Breast epithelium (tissue), 4 donors: ENCODE measurements around the gene TAS2R46. TPM values are rescaled to one million over a fixed set of nuclear protein-coding genes. Genes with fewer than 3 reads are reported as not detected.
"Not testable (repeated sequence)": the region's sequence is repeated elsewhere in the genome, so short reads cannot be mapped to it uniquely, and the experiment has no call there.

Experiments used
- DNase-seq, 2 donors: peaks; one replicate each; pipeline ENCODE4 v3.0.0-alpha.2; 2019; ENCODE audit warnings: low spot score in 2 of 2
- H3K27ac ChIP-seq, 2 donors: fragments of 200-600 bp; sonication (generic) in 1 of 2; one replicate each; pipeline ENCODE4 v1.5.1; 2016 to 2019; ENCODE audit warnings: mild to moderate bottlenecking in 1 of 2
- H3K27me3 ChIP-seq, 2 donors: fragments of 200-600 bp; sonication (generic) in 1 of 2; one replicate each; pipeline versions ENCODE4 v1.5.1 to v1.6.0; 2017 to 2019; ENCODE audit warnings: control low read depth in 1 of 2, mild to moderate bottlenecking in 1 of 2
- H3K36me3 ChIP-seq: fragments of 200-600 bp; one replicate; pipeline ENCODE4 v1.5.1; 2019
- H3K4me1 ChIP-seq, 2 donors: fragments of 200-600 bp; sonication (generic); one replicate each; pipeline ENCODE4 v1.5.1; 2016 to 2019; ENCODE audit warnings: control low read depth in 1 of 2
- H3K4me3 ChIP-seq, 3 donors: fragments of 200-600 bp; sonication (generic); 1 replicate in 2 of 3; 2 replicates in 1 of 3; pipeline ENCODE4 v1.5.1; 2016 to 2019; ENCODE audit warnings: mild to moderate bottlenecking in 3 of 3, moderate library complexity in 2 of 3
- H3K9me3 ChIP-seq, 2 donors: fragments of 200-600 bp; sonication (generic) in 1 of 2; one replicate each; pipeline ENCODE4 v1.5.1; 2016 to 2019; ENCODE audit warnings: control low read depth in 1 of 2
- POLR2A ChIP-seq: fragments of 450-650 bp; IDR thresholded peaks from one replicate; pipeline ENCODE4 v1.6.1; 2016; ENCODE audit warnings: antibody characterized with exemption, mild to moderate bottlenecking, moderate library complexity
- POLR2AphosphoS5 ChIP-seq, 3 donors: sonication (generic); formaldehyde crosslinking; IDR thresholded peaks; one replicate each; pipeline ENCODE4 v1.6.1; 2017; ENCODE audit warnings: antibody characterized with exemption in 3 of 3
- intact Hi-C: fragments of 100-400 bp; cut with DNase I; formaldehyde crosslinking; loops from one replicate; pipeline ENCODE4 v1.15.1; 2023; ENCODE audit warnings: low total_unique reads
- total RNA-seq, 3 donors: library from RNA; depleted of rRNA; stranded (reverse); fragments of >200 nt; gene quantifications; one replicate each; pipeline ENCODE4 v1.1.0, GENCODE V29; 2016
- TF ChIP-seq, protein P1 (sequence below), 3 donors: fragments of 450-650 bp; IDR thresholded peaks; one replicate each; pipeline ENCODE4 v1.5.1; 2016 to 2017; ENCODE audit warnings: antibody characterized with exemption in 3 of 3, mild to moderate bottlenecking in 3 of 3, moderate library complexity in 3 of 3

The TAS2R46 gene
- total RNA-seq, 3 donors from 2014 or later = 3.2 to 4.6 (median 3.2) TPM

DNA sequence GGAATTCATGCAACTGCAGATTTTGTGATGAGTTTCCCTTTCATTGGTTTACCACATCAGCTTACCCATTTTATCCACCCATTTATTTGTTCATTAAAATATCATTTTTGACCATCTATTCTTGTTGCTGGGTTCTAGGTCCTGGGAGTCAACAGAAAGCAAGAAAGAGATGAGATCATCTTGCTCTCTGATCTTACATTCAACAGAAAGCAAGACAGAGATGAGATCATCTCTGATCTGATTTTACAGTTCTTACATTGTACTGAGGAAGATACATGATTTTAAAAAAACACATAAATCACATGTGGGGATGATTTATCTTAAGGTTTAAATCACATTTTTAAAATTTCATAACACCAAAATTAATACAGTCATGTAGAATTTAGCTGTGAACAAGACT lies 2.3 kb downstream of the TAS2R46 start:
- intact Hi-C loops = no loop called here
- no peak for DNase-seq
- Histone ChIP-seq H3K27me3 (no peaks in the 10 kb centered on the region), H3K36me3 (no peaks in the 10 kb centered on the region), H3K27ac (no peak overlapping the region), H3K9me3 (no peaks in the 10 kb centered on the region), H3K4me1 (no peaks in the 10 kb centered on the region), H3K4me3 (no peak overlapping the region)
- TF ChIP-seq, protein P1, sequence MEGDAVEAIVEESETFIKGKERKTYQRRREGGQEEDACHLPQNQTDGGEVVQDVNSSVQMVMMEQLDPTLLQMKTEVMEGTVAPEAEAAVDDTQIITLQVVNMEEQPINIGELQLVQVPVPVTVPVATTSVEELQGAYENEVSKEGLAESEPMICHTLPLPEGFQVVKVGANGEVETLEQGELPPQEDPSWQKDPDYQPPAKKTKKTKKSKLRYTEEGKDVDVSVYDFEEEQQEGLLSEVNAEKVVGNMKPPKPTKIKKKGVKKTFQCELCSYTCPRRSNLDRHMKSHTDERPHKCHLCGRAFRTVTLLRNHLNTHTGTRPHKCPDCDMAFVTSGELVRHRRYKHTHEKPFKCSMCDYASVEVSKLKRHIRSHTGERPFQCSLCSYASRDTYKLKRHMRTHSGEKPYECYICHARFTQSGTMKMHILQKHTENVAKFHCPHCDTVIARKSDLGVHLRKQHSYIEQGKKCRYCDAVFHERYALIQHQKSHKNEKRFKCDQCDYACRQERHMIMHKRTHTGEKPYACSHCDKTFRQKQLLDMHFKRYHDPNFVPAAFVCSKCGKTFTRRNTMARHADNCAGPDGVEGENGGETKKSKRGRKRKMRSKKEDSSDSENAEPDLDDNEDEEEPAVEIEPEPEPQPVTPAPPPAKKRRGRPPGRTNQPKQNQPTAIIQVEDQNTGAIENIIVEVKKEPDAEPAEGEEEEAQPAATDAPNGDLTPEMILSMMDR (IDR thresholded peaks at IDR 0.05) = no peak
- TF ChIP-seq POLR2AphosphoS5 (IDR thresholded peaks at IDR 0.05) (no peak), POLR2A (no peak)

DNA sequence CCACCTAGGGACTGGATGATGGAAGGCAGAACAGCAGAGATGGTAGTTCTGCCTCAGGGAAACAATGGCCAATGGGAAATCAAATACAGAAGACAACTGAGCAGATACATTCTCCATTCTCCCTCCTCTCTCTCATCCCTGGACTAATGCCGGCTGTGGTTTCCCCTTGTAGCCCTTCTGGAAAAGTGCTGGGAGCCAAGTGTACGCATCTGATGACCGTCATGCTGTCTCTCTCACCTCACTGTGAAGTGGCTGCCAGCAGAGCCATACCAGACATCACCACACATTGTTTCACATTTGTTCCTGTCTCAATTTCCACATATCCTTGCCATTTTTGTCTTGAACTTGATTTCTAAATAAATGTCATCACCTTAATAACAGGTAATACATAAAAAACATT lies 3.1 kb downstream of the TAS2R46 start:
- no peaks in the 10 kb centered on the region for H3K27me3 ChIP-seq
- DNase-seq = no peak
- intact Hi-C loops = no loop called here

DNA sequence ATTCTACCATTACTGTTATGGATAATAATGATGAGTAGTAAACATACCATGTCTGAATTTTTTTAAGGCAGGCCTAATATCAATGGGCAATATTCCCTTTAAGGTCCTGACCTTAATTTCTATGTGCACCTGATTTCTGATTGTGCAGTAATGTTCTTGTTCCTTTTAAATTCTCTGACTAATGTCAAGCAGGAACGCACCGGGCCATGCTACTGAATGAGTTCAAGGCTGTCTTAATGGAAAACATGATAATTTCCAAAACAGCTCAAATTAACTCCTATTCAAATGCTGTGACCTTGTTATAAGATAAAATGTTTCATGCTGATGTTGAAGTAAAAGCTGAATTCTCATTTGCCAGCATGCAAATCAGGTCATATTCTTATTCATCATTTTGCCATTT lies 6.8 kb downstream of the TAS2R46 start:
- Histone ChIP-seq H3K27ac (no peak overlapping the region), H3K9me3 (peaks cover 0 to 3% of the 10 kb centered on the region in 2 donors), H3K27me3 (no peaks in the 10 kb centered on the region), H3K36me3 (no peaks in the 10 kb centered on the region), H3K4me3 (no peak overlapping the region), H3K4me1 (no peaks in the 10 kb centered on the region)
- DNase-seq = no peak
- TF ChIP-seq POLR2AphosphoS5 (IDR thresholded peaks at IDR 0.05) (no peak), POLR2A (no peak)
- TF ChIP-seq, protein P1 (IDR thresholded peaks at IDR 0.05) = no peak
- intact Hi-C loops = no loop called here

More for the DNA sequence above, 3.1 kb downstream of the TAS2R46 start:
- Histone ChIP-seq H3K4me3 (no peak overlapping the region), H3K36me3 (no peaks in the 10 kb centered on the region), H3K27ac (no peak overlapping the region), H3K4me1 (no peaks in the 10 kb centered on the region), H3K9me3 (no peaks in the 10 kb centered on the region)
- TF ChIP-seq, protein P1 (IDR thresholded peaks at IDR 0.05) = no peak
- TF ChIP-seq POLR2A = no peak
- TF ChIP-seq POLR2AphosphoS5 (IDR thresholded peaks at IDR 0.05) = no peak

GRCh38 chr12:11049806-11050531 lies 12.1 kb downstream of the TAS2R46 start:
- intact Hi-C loops, H3K4me3 ChIP-seq, DNase-seq, H3K36me3 ChIP-seq, H3K27ac ChIP-seq, H3K4me1 ChIP-seq, H3K27me3 ChIP-seq: not testable (repeated sequence)
- H3K9me3 ChIP-seq = peaks cover 0 to 12% of the 10 kb centered on the region in 2 donors

GRCh38 chr12:11041366-11041765 lies 20.7 kb downstream of the TAS2R46 start:
- H3K36me3 ChIP-seq, DNase-seq, H3K9me3 ChIP-seq, H3K27me3 ChIP-seq, H3K27ac ChIP-seq, H3K4me3 ChIP-seq, intact Hi-C loops, H3K4me1 ChIP-seq: not testable (repeated sequence)

DNA sequence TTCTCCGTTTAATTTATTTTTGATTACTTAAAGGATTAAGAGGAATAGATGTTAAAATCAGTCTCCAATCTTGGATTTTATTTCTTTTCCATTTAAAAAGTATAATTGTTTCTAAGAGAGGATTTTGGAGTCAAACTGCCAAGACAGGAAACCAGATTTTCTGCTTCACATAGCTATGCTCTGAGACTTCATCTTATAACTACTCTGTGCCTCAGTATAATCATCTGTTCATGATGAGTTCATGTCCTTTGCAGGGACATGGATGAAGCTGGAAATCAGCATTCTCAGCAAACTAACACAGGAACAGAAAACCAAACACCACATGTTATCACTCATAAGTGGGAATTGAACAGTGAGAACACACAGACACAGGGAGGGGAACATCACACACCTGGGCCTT lies 21.9 kb downstream of the TAS2R46 start:
- Histone ChIP-seq H3K4me3 (no peak overlapping the region), H3K9me3 (no peaks in the 10 kb centered on the region), H3K27ac (no peak overlapping the region), H3K36me3 (no peaks in the 10 kb centered on the region), H3K27me3 (no peaks in the 10 kb centered on the region), H3K4me1 (no peaks in the 10 kb centered on the region)
- TF ChIP-seq, protein P1 (IDR thresholded peaks at IDR 0.05) = no peak
- no peak for TF ChIP-seq POLR2AphosphoS5 (IDR thresholded peaks at IDR 0.05)
- no peak for TF ChIP-seq POLR2A
- intact Hi-C loops = no loop called here
- no peak for DNase-seq
